Measurements from ENCODE around the gene TMEM200A. TPM values are rescaled to one million over a fixed set of nuclear protein-coding genes. Genes with fewer than 3 reads are reported as not detected.

Gene TMEM200A
- total RNA-seq, 2 experiments from 2014 or later = 0.34 to 0.78 TPM

DNA sequence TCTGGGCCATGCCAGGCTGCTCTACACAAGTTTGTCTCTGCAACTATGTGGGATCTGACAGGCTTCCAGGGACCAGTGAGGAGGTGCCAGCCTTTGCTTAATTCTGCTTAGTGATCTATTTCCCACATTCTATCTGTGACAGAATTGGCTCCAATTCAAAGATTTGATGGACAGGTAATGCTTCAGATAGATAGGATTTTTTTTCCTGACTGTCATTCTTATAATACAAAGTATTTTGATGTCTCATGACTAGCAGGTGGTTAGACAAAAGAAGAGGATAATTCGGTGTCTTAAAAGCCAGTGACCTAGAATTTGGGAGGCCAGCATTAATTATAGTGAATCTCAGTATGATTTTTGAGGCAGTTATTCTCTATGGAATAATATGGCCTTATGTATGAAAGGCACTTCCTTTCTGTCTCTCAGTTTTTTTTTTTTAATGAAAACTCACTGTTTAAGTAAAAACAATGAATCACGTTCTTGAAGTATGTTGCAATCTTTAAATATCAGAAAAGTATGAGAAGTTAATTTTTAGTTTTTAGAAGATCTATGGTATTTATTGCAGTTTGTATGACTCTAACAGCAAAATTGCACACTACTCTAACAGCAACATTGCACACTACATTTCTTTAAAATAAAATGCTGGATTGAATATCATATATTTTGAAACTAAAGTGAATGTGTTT is 43.7 kb downstream of the TMEM200A start:
- POLR2A ChIA-PET = no interaction called here
- no peak overlapping the region for H3K4me3 Mint-ChIP-seq
- CTCF ChIA-PET = no interaction called here
- H3K36me3 Mint-ChIP-seq = no peaks in the 10 kb centered on the region
- no peaks in the 10 kb centered on the region for H3K9me3 Mint-ChIP-seq
- no peak overlapping the region for H3K27ac Mint-ChIP-seq
- intact Hi-C loops (cut with micrococcal nuclease) = no loop called here
- H3K4me1 Mint-ChIP-seq (ENCODE audit: low read depth) = peaks cover 3% of the 10 kb centered on the region
- no peaks in the 10 kb centered on the region for H3K27me3 Mint-ChIP-seq
- DNase-seq = no peak

DNA sequence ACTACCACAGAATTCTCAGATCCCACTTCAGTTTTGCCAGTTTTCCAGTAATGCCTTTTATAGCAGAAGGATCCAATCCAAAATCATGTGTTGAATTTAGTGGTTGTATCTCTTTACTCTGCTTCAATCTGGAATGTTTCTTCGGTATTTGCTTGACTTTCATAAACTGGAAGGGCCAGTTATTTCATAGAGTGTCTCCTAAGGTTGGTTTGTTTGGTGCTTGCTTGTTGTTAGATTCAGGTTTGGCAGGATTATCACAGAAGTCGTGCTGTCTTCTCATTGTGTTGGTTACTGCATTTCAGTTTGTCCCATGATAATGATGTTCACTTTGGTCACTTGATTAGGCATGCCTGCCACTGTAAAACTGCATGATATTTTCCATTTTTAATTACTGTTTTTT is 45.7 kb downstream of the TMEM200A start:
- Mint-ChIP-seq H3K9me3 (no peaks in the 10 kb centered on the region), H3K4me1 (ENCODE audit: low read depth) (no peaks in the 10 kb centered on the region), H3K27ac (no peak overlapping the region), H3K4me3 (no peak overlapping the region), H3K27me3 (no peaks in the 10 kb centered on the region), H3K36me3 (no peaks in the 10 kb centered on the region)
- CTCF ChIA-PET = no interaction called here
- DNase-seq = no peak
- intact Hi-C loops (cut with micrococcal nuclease) = no loop called here
- POLR2A ChIA-PET = interaction anchor here (0.6 kb wide), 1 partner anchor 558 kb away, joined by 3 read pairs; no protein-coding TSS in a partner anchor

DNA sequence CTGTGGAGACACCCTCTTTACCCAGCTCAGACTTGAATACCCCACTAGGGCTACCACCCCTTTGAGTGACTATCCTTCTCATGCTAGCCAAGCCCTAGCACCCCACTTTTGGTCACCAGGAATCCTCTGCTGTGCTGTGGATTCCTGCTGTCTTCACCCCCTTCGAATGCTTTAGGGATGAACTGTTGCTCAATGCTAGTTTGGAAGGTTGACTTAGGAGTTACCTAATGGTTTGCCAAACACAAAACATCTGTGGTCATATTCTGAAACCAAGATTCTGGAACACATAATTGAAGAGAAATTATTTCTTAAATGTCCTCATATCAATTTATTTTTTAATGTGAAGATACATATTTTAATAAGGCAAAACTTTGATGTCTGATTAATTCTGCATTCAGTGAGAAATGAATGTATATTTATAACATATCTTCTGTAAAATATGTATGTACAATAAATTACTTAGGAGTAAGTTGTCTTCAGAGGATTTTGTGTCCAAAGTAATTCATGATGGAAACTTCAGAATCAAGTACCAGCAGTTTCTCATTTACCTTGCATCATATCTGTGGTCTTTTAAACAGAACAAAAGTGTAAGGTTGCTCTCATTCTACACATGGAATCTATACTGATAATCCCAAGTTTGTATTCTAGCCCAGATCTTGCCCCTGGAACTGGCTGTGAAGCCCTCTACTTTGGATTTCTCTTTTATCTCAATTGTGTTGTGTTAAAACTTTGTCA is 46.9 kb downstream of the TMEM200A start:
- no peak overlapping the region for H3K4me3 Mint-ChIP-seq
- H3K4me1 Mint-ChIP-seq (ENCODE audit: low read depth) = peaks cover under 1% of the 10 kb centered on the region
- H3K27ac Mint-ChIP-seq = no peak overlapping the region
- ChIA-PET CTCF (no interaction called here), POLR2A (no interaction called here)
- no peak for DNase-seq
- H3K27me3 Mint-ChIP-seq = no peaks in the 10 kb centered on the region
- no peaks in the 10 kb centered on the region for H3K36me3 Mint-ChIP-seq
- intact Hi-C loops (cut with micrococcal nuclease) = no loop called here
- H3K9me3 Mint-ChIP-seq = no peaks in the 10 kb centered on the region

- H3K4me1 Mint-ChIP-seq (ENCODE audit: low read depth) = peaks cover 4% of the 10 kb centered on the region
- no peak for DNase-seq
- no peaks in the 10 kb centered on the region for H3K9me3 Mint-ChIP-seq
- ChIA-PET POLR2A (no interaction called here), CTCF (no interaction called here)
- H3K36me3 Mint-ChIP-seq = no peaks in the 10 kb centered on the region
- H3K27me3 Mint-ChIP-seq = no peaks in the 10 kb centered on the region
- intact Hi-C loops (cut with micrococcal nuclease) = no loop called here
- H3K27ac Mint-ChIP-seq = no peak overlapping the region
- no peak overlapping the region for H3K4me3 Mint-ChIP-seq
Measured at GRCh38 chr6:130417951-130418350, 52.1 kb downstream of the TMEM200A start.

DNA sequence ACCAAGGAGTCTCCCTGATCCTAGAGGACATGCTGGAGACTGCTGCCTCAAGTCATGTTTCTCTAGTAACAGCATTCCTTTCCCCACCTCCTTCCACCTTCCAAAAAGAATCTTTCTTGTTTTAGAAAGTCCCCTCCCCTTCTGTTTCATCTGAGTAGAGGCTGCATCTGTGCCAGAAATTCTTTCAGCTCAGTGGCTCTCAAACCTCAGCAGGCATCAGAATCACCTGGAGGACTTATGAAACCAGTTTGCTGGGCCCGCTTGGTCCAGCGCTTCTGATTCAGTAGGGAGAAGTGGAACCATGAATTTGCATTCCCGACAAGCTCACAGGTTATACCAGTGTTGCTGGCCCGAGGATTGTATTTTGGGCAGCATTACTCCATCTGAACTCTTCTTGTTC is 55.1 kb downstream of the TMEM200A start:
- no peak overlapping the region for H3K4me3 Mint-ChIP-seq
- ChIA-PET POLR2A (no interaction called here), CTCF (no interaction called here)
- no peaks in the 10 kb centered on the region for H3K9me3 Mint-ChIP-seq
- H3K27ac Mint-ChIP-seq = no peak overlapping the region
- no peaks in the 10 kb centered on the region for H3K27me3 Mint-ChIP-seq
- H3K36me3 Mint-ChIP-seq = no peaks in the 10 kb centered on the region
- intact Hi-C loops (cut with micrococcal nuclease) = no loop called here
- peaks cover 4% of the 10 kb centered on the region for H3K4me1 Mint-ChIP-seq (ENCODE audit: low read depth)
- DNase-seq = no peak

DNA sequence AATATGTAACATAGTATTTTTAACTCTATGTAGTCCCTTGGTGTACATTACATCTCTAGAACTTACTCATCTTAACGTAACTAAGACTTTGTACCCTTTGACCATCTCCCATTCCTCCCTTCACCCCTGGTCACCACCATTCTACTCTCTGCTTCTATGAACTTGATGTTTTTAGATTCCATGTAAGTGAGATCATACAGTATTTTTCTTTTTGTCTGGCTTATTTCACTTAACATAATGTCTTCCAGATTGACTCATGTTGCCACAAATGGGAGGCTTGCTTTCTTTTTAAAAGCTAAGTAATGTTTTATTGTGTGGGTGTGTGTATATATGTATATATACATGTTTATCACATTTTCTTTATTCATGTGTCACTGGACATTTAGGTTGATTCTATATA is 55.8 kb downstream of the TMEM200A start:
- DNase-seq = no peak
- Mint-ChIP-seq H3K9me3 (no peaks in the 10 kb centered on the region), H3K27me3 (no peaks in the 10 kb centered on the region), H3K36me3 (no peaks in the 10 kb centered on the region), H3K4me1 (ENCODE audit: low read depth) (peaks cover 4% of the 10 kb centered on the region), H3K4me3 (no peak overlapping the region), H3K27ac (no peak overlapping the region)
- ChIA-PET POLR2A (no interaction called here), CTCF (interaction anchor here (1.1 kb wide), 1 partner anchor 276 kb away, joined by 3 read pairs; no protein-coding TSS in a partner anchor)
- intact Hi-C loops (cut with micrococcal nuclease) = no loop called here

DNA sequence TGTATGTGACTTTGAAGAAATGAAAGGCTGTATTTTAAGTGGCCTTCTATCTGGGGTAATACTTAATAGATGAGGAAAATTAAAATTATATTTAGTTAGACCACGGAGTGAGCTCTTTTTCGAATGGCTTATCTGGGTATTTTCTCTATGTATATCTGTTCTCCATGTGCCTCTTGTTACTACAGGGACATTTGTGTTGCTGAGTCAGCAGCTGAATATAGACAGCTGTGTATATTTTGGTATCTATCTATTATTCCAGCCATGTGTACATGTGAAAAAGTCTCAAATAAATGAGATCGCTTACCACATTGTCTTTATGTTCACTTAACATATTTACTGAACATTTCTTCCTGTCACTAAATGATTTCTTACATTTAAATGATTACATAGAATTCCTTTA is 57.2 kb downstream of the TMEM200A start:
- intact Hi-C loops (cut with micrococcal nuclease) = no loop called here
- ChIA-PET CTCF (no interaction called here), POLR2A (no interaction called here)
- Mint-ChIP-seq H3K36me3 (no peaks in the 10 kb centered on the region), H3K4me1 (ENCODE audit: low read depth) (peaks cover under 1% of the 10 kb centered on the region), H3K27me3 (no peaks in the 10 kb centered on the region), H3K9me3 (no peaks in the 10 kb centered on the region), H3K4me3 (no peak overlapping the region), H3K27ac (no peak overlapping the region)
- DNase-seq = no peak

GRCh38 chr6:130424710-130425109 is 58.9 kb downstream of the TMEM200A start:
- no peak for DNase-seq
- Mint-ChIP-seq H3K4me3 (no peak overlapping the region), H3K27me3 (no peaks in the 10 kb centered on the region), H3K27ac (no peak overlapping the region), H3K4me1 (ENCODE audit: low read depth) (no peaks in the 10 kb centered on the region), H3K9me3 (no peaks in the 10 kb centered on the region), H3K36me3 (no peaks in the 10 kb centered on the region)
- CTCF ChIA-PET = interaction anchor here (0.7 kb wide), 1 partner anchor 273 kb away, joined by 3 read pairs; no protein-coding TSS in a partner anchor
- POLR2A ChIA-PET = no interaction called here
- intact Hi-C loops (cut with micrococcal nuclease) = no loop called here

GRCh38 chr6:130425537-130425936 is 59.7 kb downstream of the TMEM200A start:
- no peak for DNase-seq
- ChIA-PET CTCF (interaction anchor here (0.8 kb wide), 1 partner anchor 273 kb away, joined by 3 read pairs; no protein-coding TSS in a partner anchor), POLR2A (no interaction called here)
- no peaks in the 10 kb centered on the region for H3K36me3 Mint-ChIP-seq
- H3K4me3 Mint-ChIP-seq = no peak overlapping the region
- no peaks in the 10 kb centered on the region for H3K9me3 Mint-ChIP-seq
- no peaks in the 10 kb centered on the region for H3K27me3 Mint-ChIP-seq
- no peaks in the 10 kb centered on the region for H3K4me1 Mint-ChIP-seq (ENCODE audit: low read depth)
- intact Hi-C loops (cut with micrococcal nuclease) = no loop called here
- no peak overlapping the region for H3K27ac Mint-ChIP-seq

GRCh38 chr6:130426066-130426721 is 60.4 kb downstream of the TMEM200A start:
- ChIA-PET CTCF (interaction anchor here (0.8 kb wide), 1 partner anchor 272 kb away, joined by 3 read pairs; no protein-coding TSS in a partner anchor), POLR2A (no interaction called here)
- DNase-seq = no peak
- no peaks in the 10 kb centered on the region for H3K36me3 Mint-ChIP-seq
- no peaks in the 10 kb centered on the region for H3K9me3 Mint-ChIP-seq
- H3K4me3 Mint-ChIP-seq = no peak overlapping the region
- no peaks in the 10 kb centered on the region for H3K27me3 Mint-ChIP-seq
- H3K27ac Mint-ChIP-seq = no peak overlapping the region
- no peaks in the 10 kb centered on the region for H3K4me1 Mint-ChIP-seq (ENCODE audit: low read depth)
- intact Hi-C loops (cut with micrococcal nuclease) = no loop called here

DNA sequence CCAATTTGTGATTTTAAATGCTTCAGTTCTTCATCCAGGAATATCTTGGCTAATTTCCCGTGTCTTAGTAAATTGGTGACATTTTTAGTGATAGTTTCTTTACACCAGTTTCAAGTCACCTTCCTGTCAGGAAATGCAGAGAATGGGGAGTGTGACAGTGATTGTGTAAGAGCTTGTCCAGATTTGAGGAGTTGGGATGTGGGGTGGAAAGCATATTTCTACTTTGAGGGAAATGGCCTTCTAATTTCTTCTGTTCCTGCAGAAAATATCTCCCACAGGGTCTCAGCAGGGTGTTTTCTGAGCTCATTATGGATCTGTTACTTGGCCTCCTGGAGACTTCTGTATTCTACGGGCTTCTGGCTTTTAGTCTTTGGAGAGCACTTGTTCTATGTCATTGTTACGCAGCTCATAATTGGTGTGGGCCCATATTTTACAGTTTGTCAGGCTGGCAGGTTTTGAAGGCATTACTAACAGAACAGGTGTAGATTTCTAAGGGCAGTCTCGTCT is 65.6 kb downstream of the TMEM200A start:
- intact Hi-C loops (cut with micrococcal nuclease) = no loop called here
- H3K4me1 Mint-ChIP-seq (ENCODE audit: low read depth) = no peaks in the 10 kb centered on the region
- DNase-seq = no peak
- H3K27ac Mint-ChIP-seq = no peak overlapping the region
- H3K4me3 Mint-ChIP-seq = no peak overlapping the region
- CTCF ChIA-PET = no interaction called here
- H3K27me3 Mint-ChIP-seq = no peaks in the 10 kb centered on the region
- POLR2A ChIA-PET = no interaction called here
- H3K9me3 Mint-ChIP-seq = no peaks in the 10 kb centered on the region
- no peaks in the 10 kb centered on the region for H3K36me3 Mint-ChIP-seq

DNA sequence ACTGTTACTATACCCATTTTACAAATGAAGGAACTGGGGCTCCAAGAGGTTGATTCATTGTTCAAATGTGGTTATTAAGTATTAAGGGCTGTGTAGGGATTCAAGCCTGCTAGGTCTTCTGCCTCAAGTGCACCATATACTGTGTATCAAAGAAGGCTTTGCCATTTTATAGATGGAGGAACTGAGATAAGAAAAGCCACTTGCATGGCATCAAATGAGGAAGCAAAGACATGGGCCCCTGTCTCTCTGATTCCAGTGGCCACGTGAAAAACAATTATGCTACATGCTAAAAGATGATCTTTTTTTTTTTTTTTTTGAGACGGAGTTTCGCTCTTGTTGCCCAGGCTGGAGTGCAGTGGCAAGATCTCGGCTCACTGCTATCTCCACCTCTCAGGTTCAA is 67.0 kb downstream of the TMEM200A start:
- DNase-seq = no peak
- intact Hi-C loops (cut with micrococcal nuclease) = no loop called here
- CTCF ChIA-PET = no interaction called here

More for the DNA sequence above, 67.0 kb downstream of the TMEM200A start:
- Mint-ChIP-seq H3K9me3 (no peaks in the 10 kb centered on the region), H3K4me3 (no peak overlapping the region), H3K4me1 (ENCODE audit: low read depth) (no peaks in the 10 kb centered on the region), H3K27me3 (no peaks in the 10 kb centered on the region), H3K36me3 (no peaks in the 10 kb centered on the region), H3K27ac (no peak overlapping the region)
- POLR2A ChIA-PET = no interaction called here

Measured in activated CD4-positive, alpha-beta memory T cell treated with anti-CD3 and anti-CD28 coated beads for 36 hours (primary cell).